Activated CD4-positive, alpha-beta T cell treated with anti-CD3 and anti-CD28 coated beads for 36 hours (primary cell): ENCODE measurements around the gene ACAP2. TPM values are rescaled to one million over a fixed set of nuclear protein-coding genes. Genes with fewer than 3 reads are reported as not detected.
"Not testable (repeated sequence)": the region's sequence is repeated elsewhere in the genome, so short reads cannot be mapped to it uniquely, and the experiment has no call there.

Experiments
- ATAC-seq: fragments of 200-7000 bp; cut with Tn5 transposase; one replicate; pipeline ENCODE4 v1.10.0; 2021; ENCODE audit warnings: mild to moderate bottlenecking, moderate library complexity
- CTCF ChIA-PET: fragments of 350-600 bp; sonication (Branson Sonifier 250); formaldehyde crosslinking; loops from one replicate; lab custom pipeline; 2021; ENCODE audit warnings: antibody characterized with exemption; lab: Charles Lee
- POLR2A ChIA-PET: fragments of 350-600 bp; sonication (Branson Sonifier 250); formaldehyde crosslinking; loops from one replicate; lab custom pipeline; 2021; ENCODE audit warnings: antibody characterized with exemption, inconsistent platforms; lab: Charles Lee
- DNase-seq: peaks from one replicate; pipeline ENCODE4 v3.0.0-alpha.2; 2020
- H3K27ac Mint-ChIP-seq: one replicate; pipeline ENCODE4 v1.8.0; 2021; ENCODE audit warnings: mixed read lengths
- H3K27me3 Mint-ChIP-seq: one replicate; pipeline ENCODE4 v1.8.0; 2021; ENCODE audit warnings: mixed read lengths
- H3K36me3 Mint-ChIP-seq: one replicate; pipeline ENCODE4 v1.8.0; 2021; ENCODE audit warnings: low read depth, mixed read lengths
- H3K4me1 Mint-ChIP-seq: one replicate; pipeline ENCODE4 v1.8.0; 2021; ENCODE audit warnings: mixed read lengths
- H3K4me3 Mint-ChIP-seq: one replicate; pipeline ENCODE4 v1.8.0; 2021; ENCODE audit warnings: mild to moderate bottlenecking, moderate library complexity, mixed read lengths
- H3K9me3 Mint-ChIP-seq: one replicate; pipeline ENCODE4 v1.8.0; 2021; ENCODE audit warnings: low read depth, mixed read lengths
- intact Hi-C, 2 experiments: fragments of 100-400 bp; cut with DNase I in 1 of 2; cut with micrococcal nuclease in 1 of 2; formaldehyde crosslinking; loops; one replicate each; pipeline versions ENCODE4 v1.14.2 to v1.15.1; 2022 to 2024; cut with DNase I, micrococcal nuclease
- total RNA-seq, 2 experiments: library from RNA; stranded (reverse); gene quantifications; one replicate each; pipeline ENCODE4 v1.2.3, GENCODE V29; 2021

The ACAP2 gene
- total RNA-seq, 2 experiments from 2014 or later: 43.7 to 51.9 TPM

GRCh38 chr3:195354009-195354408 is 88.8 kb downstream of the ACAP2 start:
- H3K27me3 Mint-ChIP-seq, DNase-seq, CTCF ChIA-PET, H3K27ac Mint-ChIP-seq, H3K4me3 Mint-ChIP-seq, intact Hi-C loops, H3K9me3 Mint-ChIP-seq, ATAC-seq, POLR2A ChIA-PET: not testable (repeated sequence)
- Mint-ChIP-seq H3K4me1 (peaks cover 22% of the 10 kb centered on the region), H3K36me3 (peaks cover 18% of the 10 kb centered on the region)

- Mint-ChIP-seq H3K36me3 (peaks cover 18% of the 10 kb centered on the region), H3K4me1 (peaks cover 12% of the 10 kb centered on the region), H3K27me3 (no peaks in the 10 kb centered on the region), H3K27ac (no peak overlapping the region), H3K9me3 (no peaks in the 10 kb centered on the region), H3K4me3 (no peak overlapping the region)
- ChIA-PET CTCF (interaction anchor here (0.8 kb wide), 1 partner anchor 15 kb away, joined by 3 read pairs; no protein-coding TSS in a partner anchor), POLR2A (no interaction called here)
- intact Hi-C loops: no loop called here
- DNase-seq (no peak), ATAC-seq (no peak)
Observed at GRCh38 chr3:195352895-195353488, 89.8 kb downstream of the ACAP2 start.

GRCh38 chr3:195348426-195349115 is 94.2 kb downstream of the ACAP2 start:
- H3K27me3 Mint-ChIP-seq: no peaks in the 10 kb centered on the region

GRCh38 chr3:195337747-195338146 is 105.1 kb downstream of the ACAP2 start:
- peaks cover 5% of the 10 kb centered on the region for H3K4me1 Mint-ChIP-seq
- H3K36me3 Mint-ChIP-seq: peaks cover 15% of the 10 kb centered on the region
- ChIA-PET CTCF (interaction anchor here (1.4 to 1.5 kb wide), 2 partner anchors 11 kb away, joined by 4 to 5 read pairs; no protein-coding TSS in a partner anchor), POLR2A (no interaction called here)
- no peak overlapping the region for H3K4me3 Mint-ChIP-seq
- no peak for DNase-seq
- intact Hi-C loops: no loop called here
- H3K27me3 Mint-ChIP-seq: no peaks in the 10 kb centered on the region
- H3K27ac Mint-ChIP-seq: no peak overlapping the region
- H3K9me3 Mint-ChIP-seq: no peaks in the 10 kb centered on the region
- no peak for ATAC-seq

More at GRCh38 chr3:195348426-195349115, 94.2 kb downstream of the ACAP2 start:
- POLR2A ChIA-PET: no interaction called here
- intact Hi-C loops: loop anchor here in 1 of 2 experiments (5.0 kb wide), 1 partner anchor 114 kb away; no protein-coding TSS in a partner anchor
- Mint-ChIP-seq H3K4me1 (peaks cover 2% of the 10 kb centered on the region), H3K4me3 (no peak overlapping the region), H3K27ac (no peak overlapping the region), H3K36me3 (peaks cover 1% of the 10 kb centered on the region), H3K9me3 (no peaks in the 10 kb centered on the region)
- ATAC-seq (no peak), DNase-seq (no peak)
- CTCF ChIA-PET: no interaction called here

GRCh38 chr3:195334967-195335366 is 107.9 kb downstream of the ACAP2 start:
- Mint-ChIP-seq H3K27ac (no peak overlapping the region), H3K4me1 (peaks cover 2% of the 10 kb centered on the region), H3K9me3 (no peaks in the 10 kb centered on the region), H3K27me3 (no peaks in the 10 kb centered on the region), H3K4me3 (no peak overlapping the region), H3K36me3 (peaks cover 18% of the 10 kb centered on the region)
- ATAC-seq (no peak), DNase-seq (no peak)
- ChIA-PET CTCF (no interaction called here), POLR2A (no interaction called here)
- intact Hi-C loops: no loop called here

GRCh38 chr3:195319060-195319459 is 123.8 kb downstream of the ACAP2 start:
- POLR2A ChIA-PET: no interaction called here
- peaks cover 45% of the 10 kb centered on the region for H3K36me3 Mint-ChIP-seq
- ATAC-seq: no peak
- intact Hi-C loops: no loop called here
- peaks cover 10% of the 10 kb centered on the region for H3K4me1 Mint-ChIP-seq
- CTCF ChIA-PET: interaction anchor here (0.6 kb wide), 1 partner anchor 295 kb away, joined by 3 read pairs; no protein-coding TSS in a partner anchor
- H3K9me3 Mint-ChIP-seq: peaks cover 10% of the 10 kb centered on the region
- no peak for DNase-seq
- H3K27me3 Mint-ChIP-seq: no peaks in the 10 kb centered on the region
- no peak overlapping the region for H3K27ac Mint-ChIP-seq
- no peak overlapping the region for H3K4me3 Mint-ChIP-seq

- Mint-ChIP-seq H3K27ac (no peak overlapping the region), H3K4me1 (no peaks in the 10 kb centered on the region), H3K36me3 (peaks cover 4% of the 10 kb centered on the region), H3K9me3 (no peaks in the 10 kb centered on the region), H3K4me3 (no peak overlapping the region), H3K27me3 (no peaks in the 10 kb centered on the region)
- CTCF ChIA-PET: interaction anchor here (0.5 to 1.3 kb wide), 4 partner anchors 15 to 139 kb away, joined by 3 read pairs; no protein-coding TSS in a partner anchor
- ATAC-seq: no peak
- no peak for DNase-seq
- intact Hi-C loops: no loop called here
- POLR2A ChIA-PET: no interaction called here
Observed at GRCh38 chr3:195312714-195313113, 130.1 kb downstream of the ACAP2 start.

- no peak for DNase-seq
- intact Hi-C loops: no loop called here
- Mint-ChIP-seq H3K36me3 (peaks cover 4% of the 10 kb centered on the region), H3K27me3 (no peaks in the 10 kb centered on the region), H3K9me3 (no peaks in the 10 kb centered on the region), H3K4me1 (no peaks in the 10 kb centered on the region), H3K27ac (no peak overlapping the region), H3K4me3 (no peak overlapping the region)
- POLR2A ChIA-PET: no interaction called here
- ATAC-seq: no peak
- CTCF ChIA-PET: no interaction called here
Observed at GRCh38 chr3:195307711-195308110, 135.1 kb downstream of the ACAP2 start.

- intact Hi-C loops: no loop called here
- ATAC-seq: no peak
- DNase-seq: no peak
- Mint-ChIP-seq H3K9me3 (no peaks in the 10 kb centered on the region), H3K4me1 (no peaks in the 10 kb centered on the region), H3K36me3 (peaks cover 7% of the 10 kb centered on the region), H3K27ac (no peak overlapping the region), H3K27me3 (no peaks in the 10 kb centered on the region), H3K4me3 (no peak overlapping the region)
- ChIA-PET CTCF (no interaction called here), POLR2A (no interaction called here)
Observed at GRCh38 chr3:195306369-195306768, 136.5 kb downstream of the ACAP2 start.

- H3K4me1 Mint-ChIP-seq: no peaks in the 10 kb centered on the region
- no peak for ATAC-seq
- no peak for DNase-seq
- ChIA-PET CTCF (interaction anchor here (0.9 kb wide), 1 partner anchor 221 kb away, joined by 3 read pairs; no protein-coding TSS in a partner anchor), POLR2A (no interaction called here)
- no peaks in the 10 kb centered on the region for H3K9me3 Mint-ChIP-seq
- H3K4me3 Mint-ChIP-seq: no peak overlapping the region
- H3K36me3 Mint-ChIP-seq: peaks cover 6% of the 10 kb centered on the region
- no peaks in the 10 kb centered on the region for H3K27me3 Mint-ChIP-seq
- intact Hi-C loops: no loop called here
- no peak overlapping the region for H3K27ac Mint-ChIP-seq
Observed at GRCh38 chr3:195302431-195302830, 140.4 kb downstream of the ACAP2 start.

- POLR2A ChIA-PET: no interaction called here
- H3K36me3 Mint-ChIP-seq: peaks cover 8% of the 10 kb centered on the region
Observed at GRCh38 chr3:195297446-195297845, 145.4 kb downstream of the ACAP2 start.

GRCh38 chr3:195296662-195297061 is 146.2 kb downstream of the ACAP2 start:
- CTCF ChIA-PET: no interaction called here
- intact Hi-C loops: no loop called here
- H3K4me3 Mint-ChIP-seq: no peak overlapping the region
- DNase-seq (no peak), ATAC-seq (no peak)
- no peak overlapping the region for H3K27ac Mint-ChIP-seq
- peaks cover 11% of the 10 kb centered on the region for H3K36me3 Mint-ChIP-seq
- H3K9me3 Mint-ChIP-seq: no peaks in the 10 kb centered on the region
- H3K4me1 Mint-ChIP-seq: no peaks in the 10 kb centered on the region
- POLR2A ChIA-PET: no interaction called here
- no peaks in the 10 kb centered on the region for H3K27me3 Mint-ChIP-seq

More at GRCh38 chr3:195297446-195297845, 145.4 kb downstream of the ACAP2 start:
- no peaks in the 10 kb centered on the region for H3K4me1 Mint-ChIP-seq
- no peak overlapping the region for H3K4me3 Mint-ChIP-seq
- CTCF ChIA-PET: interaction anchor here (1.4 to 1.5 kb wide), 2 partner anchors 15 to 20 kb away, joined by 3 to 4 read pairs; no protein-coding TSS in a partner anchor
- DNase-seq (no peak), ATAC-seq (no peak)
- intact Hi-C loops: no loop called here
- H3K27me3 Mint-ChIP-seq: no peaks in the 10 kb centered on the region
- H3K9me3 Mint-ChIP-seq: no peaks in the 10 kb centered on the region
- H3K27ac Mint-ChIP-seq: no peak overlapping the region
